GM18861 (cell line): ENCODE results near the gene LONRF3.

Experiments used
- ATAC-seq: cut with Tn5 transposase; IDR thresholded peaks from one replicate; pipeline ENCODE4 v1.9.1; 2021; ENCODE audit not compliant: unreplicated experiment

Gene LONRF3

GRCh38 chrX:118974088-118974907 lies at the start of gene LONRF3:
Gene LONRF3, plus strand, starts transcription at chrX:118974618. Its CDS starts 163 bp downstream, at chrX:118974781.
- ATAC-seq = no peak

GRCh38 chrX:118928151-118928550 lies 46.3 kb upstream of the LONRF3 start:
- ATAC-seq = no peak

GRCh38 chrX:118935352-118935751 lies 39.1 kb upstream of the LONRF3 start:
- no peak for ATAC-seq

- ATAC-seq = no peak
These were observed 33.3 kb upstream of the LONRF3 start for GRCh38 chrX:118941147-118941546.

GRCh38 chrX:118943102-118943501 lies 31.3 kb upstream of the LONRF3 start:
- no peak for ATAC-seq

GRCh38 chrX:118945921-118946320 lies 28.5 kb upstream of the LONRF3 start:
- no peak for ATAC-seq

GRCh38 chrX:118948270-118948669 lies 26.1 kb upstream of the LONRF3 start:
- ATAC-seq = no peak

- no peak for ATAC-seq
These were observed 12.4 kb upstream of the LONRF3 start for GRCh38 chrX:118961866-118962560.

- ATAC-seq = no peak
These were observed 11.3 kb upstream of the LONRF3 start for GRCh38 chrX:118963159-118963558.

- no peak for ATAC-seq
These were observed 10.2 kb upstream of the LONRF3 start for GRCh38 chrX:118964252-118964651.

- no peak for ATAC-seq
These were observed 9.0 kb upstream of the LONRF3 start for GRCh38 chrX:118965395-118965794.

GRCh38 chrX:118968031-118968430 lies 6.4 kb upstream of the LONRF3 start:
- no peak for ATAC-seq

GRCh38 chrX:118971552-118971951 lies 2.9 kb upstream of the LONRF3 start:
- no peak for ATAC-seq

- no peak for ATAC-seq
These were observed 880 bp upstream of the LONRF3 start for GRCh38 chrX:118973389-118974087.

GRCh38 chrX:118974908-118975671 lies 672 bp downstream of the LONRF3 start:
- no peak for ATAC-seq

GRCh38 chrX:118975831-118976598 lies 1.6 kb downstream of the LONRF3 start:
- ATAC-seq = no peak

GRCh38 chrX:118976599-118977340 lies 2.4 kb downstream of the LONRF3 start:
- no peak for ATAC-seq

- no peak for ATAC-seq
These were observed 3.0 kb downstream of the LONRF3 start for GRCh38 chrX:118977424-118977823.

GRCh38 chrX:118978451-118978850 lies 4.0 kb downstream of the LONRF3 start:
- ATAC-seq = no peak

- no peak for ATAC-seq
These were observed 6.3 kb downstream of the LONRF3 start for GRCh38 chrX:118980761-118981160.
